Measurements from ENCODE around the gene ZDHHC24. TPM values are rescaled to one million over a fixed set of nuclear protein-coding genes. Genes with fewer than 3 reads are reported as not detected.

Gene ZDHHC24
- total RNA-seq, 6 experiments from 2014 or later, result 3.6 to 15.5 (median 5.8) TPM

GRCh38 chr11:66524304-66525040, 21.4 kb downstream of the ZDHHC24 start:
- DNase-seq (no peak), ATAC-seq (no peak)
- Histone ChIP-seq H3K9me3 (no peaks in the 10 kb centered on the region), H3K36me3 (peaks cover 0 to 6% (median 0%) of the 10 kb centered on the region in 4 donors), H3K27me3 (no peaks in the 10 kb centered on the region), H3K27ac (no peak overlapping the region), H3K4me3 (no peak overlapping the region), H3K4me1 (no peaks in the 10 kb centered on the region)
- TF ChIP-seq POLR2A (IDR thresholded peaks at IDR 0.05), result no peak
- TF ChIP-seq CTCF (IDR thresholded peaks at IDR 0.05), result no peak
- 92% methylated on average over 9 of the region's 10 CpGs for WGBS (ENCODE audit: insufficient coverage, low coverage, low lambda C conversion rate, missing lambda C conversion rate)
- intact Hi-C loops (cut with DNase I), result no loop called here

GRCh38 chr11:66523611-66524010, 22.2 kb downstream of the ZDHHC24 start:
- ATAC-seq, result no peak
- intact Hi-C loops (cut with DNase I), result no loop called here
- TF ChIP-seq POLR2A (IDR thresholded peaks at IDR 0.05) (no peak), CTCF (IDR thresholded peaks at IDR 0.05) (no peak)
- Histone ChIP-seq H3K27ac (no peak overlapping the region), H3K27me3 (no peaks in the 10 kb centered on the region), H3K4me1 (no peaks in the 10 kb centered on the region), H3K9me3 (no peaks in the 10 kb centered on the region), H3K36me3 (peaks cover 0 to 6% (median under 1%) of the 10 kb centered on the region in 4 donors), H3K4me3 (no peak overlapping the region)
- DNase-seq, result no peak
- no CpG with 5 or more reads among the region's 11 CpGs for WGBS (ENCODE audit: insufficient coverage, low coverage, low lambda C conversion rate, missing lambda C conversion rate)

GRCh38 chr11:66510990-66511339, 34.9 kb downstream of the ZDHHC24 start:
- TF ChIP-seq CTCF (IDR thresholded peaks at IDR 0.05) (no peak), POLR2A (IDR thresholded peaks at IDR 0.05) (no peak)
- ATAC-seq, result peak in 1 of 4 donors; percentile 38
- no peaks in the 10 kb centered on the region for H3K27me3 ChIP-seq
- peak overlapping the region; percentile 72 to 93 (median 74) for H3K4me3 ChIP-seq
- no peak overlapping the region for H3K27ac ChIP-seq
- H3K4me1 ChIP-seq, result peaks cover 0 to 9% (median 0%) of the 10 kb centered on the region in 4 donors
- intact Hi-C loops (cut with DNase I), result no loop called here
- no peaks in the 10 kb centered on the region for H3K9me3 ChIP-seq
- no peaks in the 10 kb centered on the region for H3K36me3 ChIP-seq
- 7% methylated on average over 5 of the region's 5 CpGs for WGBS (ENCODE audit: insufficient coverage, low coverage, low lambda C conversion rate, missing lambda C conversion rate)
- DNase-seq, result no peak

- DNase-seq, result peak; percentile 86 to 87 (median 87)
- no peak within 1 kb of the TSS for H3K27ac ChIP-seq
- H3K36me3 ChIP-seq, result peaks cover 0 to under 1% (median 0%) of the 10 kb centered on the region in 4 donors
- H3K4me3 ChIP-seq, result peak within 1 kb of the TSS; percentile 72 to 93 (median 74)
- no peaks in the 10 kb centered on the region for H3K27me3 ChIP-seq
- ATAC-seq, result peak; percentile 97 to 100 (median 99)
- peaks cover 0 to 9% (median 0%) of the 10 kb centered on the region in 4 donors for H3K4me1 ChIP-seq
- H3K9me3 ChIP-seq, result no peaks in the 10 kb centered on the region
- intact Hi-C loops (cut with DNase I), result no loop called here
- 2% methylated on average over 11 of the region's 31 CpGs for WGBS (ENCODE audit: insufficient coverage, low coverage, low lambda C conversion rate, missing lambda C conversion rate)
- TF ChIP-seq CTCF (IDR thresholded peaks at IDR 0.05), result no peak
- TF ChIP-seq POLR2A (IDR thresholded peaks at IDR 0.05), result no peak
Measured at GRCh38 chr11:66510271-66510989, 35.4 kb downstream of the ZDHHC24 start, which contains the start of gene BBS1. BBS1 (plus strand) TSS chr11:66510635; CDS start chr11:66510660, 25 bp downstream.

All from right lobe of liver (tissue), 6 donors.